Activated CD8-positive, alpha-beta memory T cell treated with anti-CD3 and anti-CD28 coated beads, Interleukin-2, amount 50 U/mL, for 48 hours (primary cell): Measurements from ENCODE around the gene MMP24OS.
A peak's percentile ranks its signal among the peaks of the same experiment; 100 is the strongest.
"Not testable (repeated sequence)": the region's sequence is repeated elsewhere in the genome, so short reads cannot be mapped to it uniquely, and the experiment has no call there.

Experiments
- DNase-seq: peaks from one replicate; pipeline ENCODE4 v3.0.0-alpha.2; 2020

MMP24OS gene

DNA sequence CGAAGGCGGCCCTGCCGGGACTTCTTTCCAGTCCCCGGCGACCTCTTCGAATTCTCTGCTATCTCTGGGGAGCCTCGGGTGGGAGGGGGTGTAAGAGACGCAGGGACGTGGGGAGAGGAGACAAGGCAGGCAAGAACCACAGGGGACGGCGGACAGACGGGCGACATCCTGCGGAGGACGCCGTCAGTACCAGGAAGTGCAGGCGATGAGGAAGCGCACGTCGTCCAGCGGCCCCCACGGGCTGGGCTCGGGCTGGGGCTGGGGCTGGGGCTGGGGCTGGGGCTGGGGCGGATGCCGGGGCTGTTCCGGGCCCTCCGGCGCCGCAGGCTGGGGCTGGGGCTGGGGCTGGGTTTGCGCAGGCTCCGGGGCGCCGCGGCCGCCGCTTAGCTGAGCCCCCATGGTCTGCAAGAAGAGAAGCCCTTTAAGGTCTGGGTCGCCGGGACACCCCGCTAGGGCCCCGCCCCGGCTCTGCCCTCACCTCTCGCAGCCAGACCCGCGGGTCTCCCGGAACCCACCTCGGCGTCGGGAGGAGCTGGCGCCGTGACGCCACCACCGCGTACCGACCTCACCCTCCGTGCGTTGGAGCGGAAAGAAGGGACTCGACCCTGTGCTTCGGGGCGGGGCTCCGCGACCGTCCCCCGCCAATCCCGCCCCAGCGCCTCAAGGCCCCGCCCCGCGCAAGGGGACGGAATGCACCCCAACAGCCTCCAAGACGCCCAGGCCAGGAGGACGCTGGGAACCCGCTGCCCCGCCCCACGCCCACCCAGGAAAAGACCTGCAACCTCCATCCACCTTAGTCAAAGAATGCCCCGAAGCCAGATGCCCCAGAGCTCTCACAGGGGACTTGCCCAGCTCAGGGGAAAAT lies at the start of gene MMP24OS:
MMP24OS (minus strand) TSS at position 592 of the 865 bp plus-strand sequence; CDS start at position 399, 193 bp downstream.
- DNase-seq: peak; percentile 95

DNA sequence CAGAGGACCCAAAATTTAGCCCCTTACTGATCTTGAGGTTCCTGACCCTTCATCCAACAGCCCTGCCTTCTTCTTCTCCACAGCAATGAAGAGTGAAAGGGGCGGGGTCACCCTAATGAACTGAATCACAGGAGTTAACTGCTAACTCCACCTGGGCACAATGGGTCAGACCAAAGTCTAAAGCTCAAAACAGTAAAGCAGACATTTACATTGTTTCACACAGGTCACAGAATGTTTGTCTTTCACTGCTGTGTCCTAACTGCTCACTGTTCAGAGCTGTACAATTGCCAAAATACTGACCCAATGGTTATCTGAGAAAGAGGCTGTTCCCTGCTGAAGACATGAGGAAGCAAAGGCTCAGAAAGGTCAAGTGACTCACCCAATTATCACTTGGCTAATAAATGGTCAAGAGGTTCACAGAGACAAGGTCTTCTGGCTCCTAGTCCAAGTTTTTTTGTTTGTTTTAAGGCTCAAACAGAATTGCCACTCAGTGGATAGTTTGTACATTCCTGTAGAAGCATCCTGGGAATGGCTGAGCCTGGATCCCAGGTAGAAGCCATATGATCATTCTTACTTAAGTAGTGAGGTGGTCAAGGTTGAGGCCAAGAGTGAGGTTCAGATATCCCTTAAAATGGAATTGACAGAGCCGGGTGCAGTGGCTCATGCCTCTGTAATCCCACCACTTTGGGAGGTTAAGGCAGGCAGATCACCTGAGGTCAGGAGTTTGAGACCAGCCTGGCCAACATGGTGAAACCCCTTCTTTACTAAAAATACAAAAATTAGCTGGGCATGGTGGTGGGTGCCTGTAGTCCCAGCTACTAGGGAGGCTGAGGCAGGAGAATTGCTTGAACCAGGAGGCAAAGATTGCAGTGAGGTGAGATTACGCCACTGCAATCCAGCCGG lies 49.4 kb upstream of the MMP24OS start:
- DNase-seq: no peak

DNA sequence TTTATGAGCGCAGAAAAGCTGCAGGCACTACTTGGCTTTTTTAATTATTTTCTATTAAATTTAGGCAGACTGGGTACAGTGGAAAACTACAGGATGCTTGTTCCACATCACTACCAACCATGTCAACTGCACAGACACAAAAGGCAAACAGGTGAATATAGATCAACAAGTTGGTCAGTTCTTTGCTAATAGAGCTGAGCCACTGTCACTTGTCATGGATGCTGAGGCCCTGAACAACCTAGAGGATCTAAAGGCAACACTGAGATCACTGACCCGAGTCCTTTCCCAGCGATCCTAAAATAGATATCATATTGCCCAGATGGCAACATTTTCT lies 48.8 kb upstream of the MMP24OS start:
- DNase-seq: no peak

DNA sequence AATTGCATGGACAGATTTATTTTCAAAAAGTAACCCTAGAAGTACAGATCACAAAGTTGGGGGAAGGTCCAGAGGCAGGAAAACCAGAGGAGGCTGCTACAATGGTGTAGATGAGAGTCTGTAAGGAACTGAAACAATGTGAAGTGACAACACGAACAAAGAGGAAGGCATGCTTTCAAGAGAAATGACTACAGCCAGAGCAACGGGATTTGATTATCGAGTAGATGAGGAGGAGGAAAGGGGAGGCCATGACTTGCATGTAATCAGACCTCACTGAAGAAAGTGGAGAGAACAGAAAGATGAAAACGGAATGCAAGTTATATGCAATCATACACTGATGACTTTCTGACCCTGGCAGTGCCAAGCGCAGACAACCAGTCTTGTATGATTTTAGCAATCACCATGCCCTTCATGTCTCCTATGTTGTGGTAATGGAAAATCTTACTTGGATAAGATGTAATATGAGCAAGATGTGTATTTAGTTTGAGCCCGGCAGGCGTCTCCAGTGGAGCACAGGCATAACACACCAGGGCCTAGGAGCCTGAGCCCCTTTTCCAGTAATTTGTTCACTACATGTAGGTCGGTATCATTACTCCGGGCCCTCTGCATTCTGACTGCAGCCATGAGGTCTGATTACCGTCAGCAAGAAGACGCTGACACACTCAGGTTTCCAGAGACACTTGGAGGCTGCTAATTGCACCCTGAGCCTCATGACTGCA lies 48.3 kb upstream of the MMP24OS start:
- DNase-seq: no peak

DNA sequence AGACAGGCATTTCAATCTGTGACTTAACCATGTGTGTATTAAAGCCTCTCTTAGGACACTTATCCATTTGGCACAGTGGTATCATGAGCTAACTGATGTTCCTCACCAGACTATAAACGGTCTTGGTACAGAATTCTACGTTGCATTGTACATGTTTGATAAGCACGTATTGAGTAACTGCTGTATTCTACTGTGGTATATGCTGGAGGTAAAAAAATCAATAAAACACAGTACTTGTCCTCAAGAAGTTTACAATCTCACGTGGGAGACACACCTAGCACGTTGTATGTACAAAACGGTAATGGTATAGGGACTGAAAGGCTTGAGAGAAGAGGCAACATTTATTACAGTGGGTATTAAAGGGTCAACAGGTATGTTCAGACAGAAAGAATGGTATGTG lies 47.5 kb upstream of the MMP24OS start:
- no peak for DNase-seq

DNA sequence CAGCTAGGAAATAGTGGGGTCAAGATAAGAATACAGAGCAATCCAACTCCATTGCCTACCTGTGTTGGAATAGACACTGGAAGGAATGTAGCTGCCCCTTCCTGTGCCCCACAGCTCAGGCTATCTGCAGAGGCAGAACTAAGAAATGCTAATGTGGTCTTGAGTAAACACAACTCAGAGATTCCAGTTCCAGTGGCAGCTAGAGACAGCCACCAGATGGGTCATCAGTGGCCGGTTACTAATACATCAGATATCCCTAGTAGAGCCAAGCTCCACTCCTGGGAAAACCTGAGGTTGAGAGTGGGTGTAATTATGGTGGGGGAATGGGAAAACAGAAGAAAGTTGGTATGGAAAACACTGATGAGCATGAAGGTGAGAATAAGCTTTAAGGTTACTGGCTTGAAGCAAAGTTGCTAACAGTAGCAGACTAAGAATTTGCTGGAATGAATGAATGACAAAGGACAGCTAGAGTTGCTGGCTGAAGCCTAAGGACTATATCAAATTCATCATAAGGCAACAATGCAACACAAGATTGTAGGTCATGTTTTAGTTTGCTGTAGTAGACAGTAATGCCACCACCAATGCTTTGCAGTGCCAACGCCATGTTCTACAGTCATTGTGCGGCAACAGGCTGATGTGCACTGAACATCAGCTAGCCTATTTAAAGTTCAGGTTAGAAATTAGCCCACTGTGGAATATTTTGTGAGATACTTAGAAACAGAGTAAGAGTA lies 42.6 kb upstream of the MMP24OS start:
- no peak for DNase-seq

DNA sequence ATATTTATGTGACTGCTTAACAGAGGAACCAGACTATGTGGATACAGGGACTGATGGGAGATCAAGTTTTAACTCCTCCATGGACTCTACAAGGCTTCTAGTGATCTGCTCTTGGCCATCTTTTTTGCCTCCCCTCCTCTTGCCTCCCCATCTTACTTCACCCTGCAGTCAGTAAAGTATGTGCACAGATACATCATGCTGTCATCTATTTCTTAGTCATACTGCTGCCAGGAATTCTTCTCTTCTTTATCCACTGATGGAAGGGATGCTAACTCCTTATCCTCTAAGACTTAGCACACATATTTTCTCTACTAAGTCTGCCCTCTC lies 41.9 kb upstream of the MMP24OS start:
- no peak for DNase-seq

DNA sequence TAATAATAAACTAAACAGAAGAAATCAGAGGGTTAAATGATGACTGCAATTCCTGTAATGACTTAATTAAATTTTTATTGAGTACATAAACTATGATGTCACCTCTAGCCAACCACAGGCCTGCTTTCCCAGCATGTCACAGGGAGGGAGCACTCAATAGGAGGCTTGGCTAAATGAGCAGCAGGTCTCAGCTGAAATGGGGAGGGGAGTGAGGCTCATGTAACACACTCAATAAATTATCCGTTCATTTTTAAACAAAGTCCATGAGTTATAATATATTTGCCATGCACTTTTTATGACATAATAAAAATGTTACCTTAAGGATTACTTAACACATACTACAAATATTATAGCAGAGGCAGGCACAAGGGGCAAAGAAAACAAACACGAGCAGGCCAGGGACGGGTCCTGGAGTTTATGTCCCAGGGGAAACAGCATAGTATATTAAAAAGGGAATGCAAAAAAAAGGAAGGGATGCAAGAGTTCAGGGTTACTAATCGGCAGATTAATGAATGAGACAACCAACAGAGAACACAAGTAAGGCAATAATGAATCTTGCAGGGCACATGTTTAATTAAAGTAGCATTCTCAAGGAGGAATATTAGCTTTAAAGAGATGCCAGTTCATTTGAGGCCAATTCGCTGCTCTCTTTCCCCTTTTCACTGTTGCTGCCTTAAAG lies 41.4 kb upstream of the MMP24OS start:
- no peak for DNase-seq

DNA sequence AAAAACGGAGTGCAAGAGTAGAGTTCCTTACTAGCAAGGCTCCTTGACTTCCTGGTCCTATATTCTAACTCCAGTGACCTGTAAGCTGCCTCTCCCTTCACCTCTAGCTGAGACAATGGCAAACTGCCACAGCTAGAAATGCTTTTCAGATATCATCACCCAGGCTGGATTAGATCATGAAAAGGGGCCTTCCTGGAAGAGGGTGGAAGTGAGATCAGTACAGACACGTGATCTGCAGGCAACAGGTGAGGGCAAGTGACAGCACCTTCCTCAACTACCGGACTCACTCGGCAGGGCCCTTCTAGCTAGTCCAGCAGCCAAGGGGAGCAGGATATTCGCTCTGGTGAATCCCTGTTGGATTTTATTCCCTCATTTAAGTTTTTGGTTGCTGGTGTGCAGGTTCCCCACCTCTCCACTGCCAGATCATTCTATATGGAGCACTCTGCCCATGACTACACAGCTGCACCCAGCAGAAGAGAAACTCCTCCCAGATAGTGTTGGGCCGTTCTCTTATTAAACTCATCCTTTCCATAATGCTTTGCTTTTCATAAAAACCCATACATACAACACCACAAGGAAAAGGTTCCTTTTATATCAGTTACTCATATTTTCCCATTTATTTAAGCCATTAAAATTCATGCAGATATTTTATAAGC lies 40.7 kb upstream of the MMP24OS start:
- DNase-seq: no peak

DNA sequence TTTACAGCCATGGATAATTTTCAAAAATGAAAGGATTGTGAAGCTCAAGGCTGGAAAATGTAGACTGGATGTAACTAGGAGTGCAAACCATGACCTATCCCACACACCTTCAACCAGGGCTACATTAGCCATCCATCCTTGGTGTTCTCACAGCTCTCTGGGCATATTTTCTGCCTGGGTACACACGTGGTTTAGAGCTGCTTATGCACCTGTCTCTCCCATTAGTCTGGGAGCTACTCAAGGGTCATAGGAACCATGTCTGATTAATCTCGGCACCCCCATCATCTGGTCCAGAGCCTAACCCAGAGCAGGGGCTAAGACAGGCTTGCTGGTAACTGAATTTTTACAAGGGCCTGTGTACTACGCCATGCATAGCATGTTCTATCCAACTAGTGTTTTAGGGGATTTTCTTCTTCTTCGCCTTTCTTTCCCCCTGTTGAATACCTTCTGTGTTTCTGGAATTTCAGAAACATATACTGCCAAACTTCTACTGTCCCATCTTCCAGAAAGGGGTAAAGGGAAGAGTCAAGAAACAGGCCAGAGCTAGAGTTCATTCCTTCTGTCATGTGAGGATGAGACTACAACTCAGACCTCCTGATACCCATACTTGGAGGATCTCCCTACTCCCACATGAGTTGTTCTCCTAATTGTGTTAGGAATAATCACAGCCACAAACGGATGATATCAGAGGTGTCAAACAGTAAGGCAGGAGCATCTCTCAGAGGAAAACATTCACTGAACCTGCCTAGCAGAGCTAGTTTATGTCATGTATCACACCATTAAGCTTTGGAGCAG lies 39.7 kb upstream of the MMP24OS start:
- DNase-seq: no peak

DNA sequence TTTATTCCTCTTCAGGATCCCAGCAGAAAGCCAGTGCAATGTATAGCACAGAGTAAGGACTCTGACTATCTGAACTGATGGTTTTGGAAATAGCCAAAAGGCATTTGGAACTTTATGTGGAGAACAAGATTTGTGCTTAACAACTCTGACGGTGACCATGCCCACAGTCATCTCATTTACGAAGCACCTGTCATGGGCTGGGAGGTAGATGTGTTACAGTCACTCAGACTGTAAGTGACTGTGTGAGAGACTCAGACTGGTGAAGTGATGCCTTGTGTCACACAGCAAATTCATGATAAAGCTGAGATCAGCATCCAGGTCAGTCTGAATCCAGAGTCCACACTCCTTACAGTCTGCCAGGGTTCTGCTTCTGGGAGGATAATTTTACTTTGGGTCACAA lies 38.2 kb upstream of the MMP24OS start:
- no peak for DNase-seq

DNA sequence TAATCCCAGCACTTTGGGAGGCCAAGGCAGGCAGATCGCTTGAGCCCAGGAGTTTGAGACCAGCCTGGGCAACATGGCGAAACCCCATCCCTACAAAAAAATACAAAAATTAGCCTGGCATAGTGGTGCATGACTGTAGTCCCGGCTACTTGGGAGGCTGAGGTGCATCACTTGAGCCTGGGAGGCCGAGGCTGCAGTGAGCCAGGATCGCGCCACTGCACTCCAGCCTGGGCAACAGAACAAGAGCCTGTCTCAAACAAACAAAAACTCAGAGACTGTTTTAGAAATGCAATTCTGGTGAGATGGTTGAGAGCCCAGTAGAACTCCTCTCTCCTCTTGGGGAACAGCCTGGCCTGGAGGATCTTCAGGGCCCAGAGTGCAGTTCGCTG lies 37.7 kb upstream of the MMP24OS start:
- DNase-seq: not testable (repeated sequence)

DNA sequence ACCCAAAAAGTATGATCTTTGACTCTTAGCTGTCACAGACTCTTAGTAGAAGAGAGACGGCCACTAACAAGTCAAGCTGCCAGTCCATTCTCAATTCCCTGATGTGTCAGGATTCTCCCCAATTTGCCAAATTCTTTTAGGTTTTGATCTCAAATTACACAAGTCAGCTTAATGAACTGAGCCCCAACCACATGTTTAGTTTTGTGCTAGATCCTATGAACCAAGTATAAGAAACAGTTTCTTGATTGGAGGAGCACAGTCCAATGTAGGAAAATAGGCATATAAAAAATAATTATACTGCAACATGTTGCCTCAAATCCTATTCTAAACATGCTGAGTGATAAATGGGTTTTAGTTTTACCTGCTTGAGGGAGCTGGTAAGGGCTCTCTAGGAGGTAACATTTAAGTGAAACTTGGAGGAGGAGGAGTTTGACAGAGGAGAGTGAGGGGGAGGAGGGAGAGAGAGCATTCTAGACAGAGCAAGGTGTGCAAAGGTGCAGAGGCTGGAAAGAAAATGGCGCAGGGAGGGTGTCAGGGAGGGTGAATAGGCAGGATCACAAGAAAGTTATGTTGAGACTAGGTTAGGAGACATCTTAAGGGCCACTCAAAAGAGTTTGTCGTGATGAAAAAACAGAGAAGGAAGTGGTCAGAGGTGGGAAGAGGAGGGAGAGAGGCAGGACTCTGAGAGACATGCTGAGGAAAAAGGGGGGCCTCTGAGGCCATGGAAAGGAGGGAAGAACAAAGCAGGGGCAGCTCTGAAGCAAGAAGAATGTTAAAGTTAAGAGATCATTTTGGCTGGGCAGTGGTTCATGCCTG lies 37.1 kb upstream of the MMP24OS start:
- DNase-seq: no peak

DNA sequence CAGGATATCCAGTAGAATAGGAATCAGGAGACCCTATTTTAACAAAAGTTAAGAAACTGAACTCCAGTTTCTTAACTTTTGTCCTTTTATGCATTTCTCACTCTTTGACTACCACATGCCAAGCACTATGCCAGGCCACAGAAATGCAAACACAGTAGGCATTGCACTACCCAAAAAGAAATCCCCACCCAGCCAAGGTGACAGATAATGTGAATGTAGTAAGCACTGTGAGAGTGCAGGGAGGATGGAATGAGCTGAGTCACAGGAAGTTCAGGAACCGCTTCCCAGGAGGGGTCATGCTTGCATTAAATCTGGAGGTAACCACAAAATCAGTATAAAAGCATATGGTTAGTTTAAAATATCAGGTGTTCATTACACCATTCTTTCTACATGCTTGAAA lies 34.4 kb upstream of the MMP24OS start:
- peak; percentile 50 for DNase-seq

DNA sequence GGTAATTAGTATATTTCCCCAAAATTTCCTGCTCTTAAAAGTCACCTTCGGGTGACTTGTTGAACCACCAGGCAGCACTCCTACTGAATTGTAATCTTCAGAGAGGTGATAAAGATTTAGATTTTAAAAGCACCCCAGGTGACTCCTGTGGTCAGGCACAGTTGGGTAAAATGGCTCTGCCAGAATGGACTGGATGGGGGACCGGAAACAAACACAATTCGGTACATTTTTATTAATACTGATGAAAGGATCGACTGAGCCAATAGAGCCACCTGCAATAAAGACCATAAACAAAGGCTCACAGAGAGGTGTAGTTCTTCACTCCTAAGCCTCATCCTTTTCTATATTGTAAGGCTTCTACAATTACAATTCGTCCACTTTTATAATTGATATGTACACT lies 33.9 kb upstream of the MMP24OS start:
- no peak for DNase-seq

DNA sequence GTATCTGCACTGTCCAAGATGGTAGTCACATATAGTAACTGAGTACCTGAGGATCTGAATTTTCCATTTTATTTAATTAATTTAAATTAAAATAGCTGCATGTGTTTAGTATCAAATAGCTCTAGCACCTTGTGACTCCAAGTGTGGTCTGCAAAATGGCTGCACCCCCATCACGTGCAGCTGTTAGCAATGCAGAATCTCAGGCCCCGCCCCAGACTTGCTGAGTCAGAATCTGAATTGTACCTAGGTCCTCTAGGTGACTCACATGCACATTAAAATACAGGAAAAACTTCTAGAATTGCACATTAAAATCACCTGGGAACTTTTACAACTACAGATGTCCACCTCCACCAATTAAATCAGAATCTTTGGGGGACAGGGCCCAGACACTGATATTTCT lies 33.5 kb upstream of the MMP24OS start:
- DNase-seq: peak; percentile 81

DNA sequence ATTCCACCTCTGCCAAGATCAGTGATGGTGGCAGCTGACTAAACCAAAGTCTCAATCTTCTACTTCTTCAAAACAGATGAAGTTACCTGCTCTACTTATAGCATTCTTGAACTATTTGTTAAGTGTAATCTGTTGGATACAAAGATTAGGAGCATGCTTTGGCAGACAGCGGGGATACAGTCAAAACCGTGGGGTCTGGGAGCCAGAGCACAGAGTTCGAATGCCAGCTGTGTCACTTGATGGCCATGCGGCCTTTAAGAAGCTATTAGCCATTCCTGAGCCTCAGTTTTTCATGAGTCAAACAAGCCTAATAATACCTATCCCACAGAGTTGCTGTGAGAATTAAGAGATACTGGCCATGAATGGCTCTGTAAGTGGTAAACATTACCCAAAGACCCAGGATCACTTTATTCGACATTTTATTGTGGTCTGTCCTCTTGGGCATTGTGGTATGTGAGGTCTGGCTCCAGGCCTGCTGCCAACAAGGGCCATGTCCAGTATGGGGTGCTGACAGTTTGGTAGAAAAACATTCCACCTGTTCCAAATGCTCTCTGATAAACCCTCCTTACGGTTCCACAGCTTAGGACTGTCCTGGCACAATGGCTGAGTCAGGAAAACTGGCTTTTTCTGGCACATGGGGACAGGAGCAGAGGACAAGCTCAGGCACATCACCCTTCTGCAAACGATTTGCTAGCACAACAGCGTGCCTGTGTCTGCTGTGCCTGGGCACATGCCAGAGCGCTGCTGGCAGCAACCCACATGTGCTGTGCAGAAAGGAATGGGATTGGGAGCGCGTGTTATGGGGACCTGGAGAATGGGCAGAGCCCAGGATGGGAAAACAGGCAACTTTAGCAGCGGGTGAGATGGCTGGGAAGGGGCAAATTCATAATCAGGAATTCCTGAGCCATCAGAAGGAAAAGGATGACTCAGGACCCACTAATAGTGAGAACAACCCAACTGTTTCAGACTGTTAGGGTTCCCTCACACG lies 30.0 kb upstream of the MMP24OS start:
- DNase-seq: no peak

DNA sequence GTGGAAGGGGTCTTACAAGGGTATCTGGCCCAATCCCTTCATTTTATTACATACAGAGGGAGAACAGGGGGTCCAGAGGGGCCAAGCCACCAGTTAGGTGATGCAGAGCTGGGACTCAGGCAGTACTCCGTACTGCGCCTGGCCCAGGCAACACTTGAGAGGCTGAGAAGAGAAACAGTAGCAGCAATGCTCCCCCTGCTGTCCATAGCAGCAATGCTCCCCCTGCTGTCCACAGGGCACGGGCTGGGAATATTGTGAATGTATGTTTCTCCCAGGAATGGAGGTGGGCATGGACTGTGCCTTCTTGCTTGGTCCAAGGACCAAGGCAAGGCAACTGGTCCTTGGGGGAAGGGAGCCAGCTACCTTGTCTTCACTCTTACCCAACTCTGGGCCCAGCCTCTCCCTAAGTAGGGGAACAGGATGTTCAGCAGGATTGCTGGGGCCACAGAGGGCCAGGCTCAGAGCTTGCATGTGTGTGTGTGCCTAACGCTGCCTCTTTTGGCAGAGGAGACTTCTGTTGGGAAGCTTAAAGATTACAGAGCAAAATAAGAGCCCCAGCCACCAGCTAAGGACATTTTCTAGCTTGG lies 29.1 kb upstream of the MMP24OS start:
- DNase-seq: peak; percentile 69
